Uterus (tissue), 4 donors: ENCODE data around the gene HLF. TPM values are rescaled to one million over a fixed set of nuclear protein-coding genes. Genes with fewer than 3 reads are reported as not detected.

Experiments used
- DNase-seq, 2 donors: peaks; one replicate each; pipeline ENCODE4 v3.0.0-alpha.2; 2019 to 2020
- H3K27ac ChIP-seq, 2 donors: fragments of 200-600 bp; sonication (generic); 1 replicate in 1 of 2; 2 replicates in 1 of 2; pipeline ENCODE4 v1.5.1; 2016 to 2018
- H3K27me3 ChIP-seq, 2 donors: fragments of 200-600 bp; sonication (generic); one replicate each; pipeline ENCODE4 v1.5.1; 2018 to 2019; ENCODE audit warnings: control low read depth in 1 of 2
- H3K36me3 ChIP-seq, 2 donors: fragments of 200-600 bp; sonication (generic); one replicate each; pipeline ENCODE4 v1.5.1; 2019; ENCODE audit warnings: control low read depth in 1 of 2
- H3K4me1 ChIP-seq, 2 donors: fragments of 200-600 bp; sonication (generic); one replicate each; pipeline ENCODE4 v1.5.1; 2018 to 2019; ENCODE audit warnings: control low read depth in 1 of 2
- H3K4me3 ChIP-seq, 2 donors: fragments of 200-600 bp; sonication (generic); 1 replicate in 1 of 2; 2 replicates in 1 of 2; pipeline ENCODE4 v1.5.1; 2018 to 2019; ENCODE audit warnings: mild to moderate bottlenecking in 1 of 2
- H3K9me3 ChIP-seq, 2 donors: fragments of 200-600 bp; sonication (generic); one replicate each; pipeline ENCODE4 v1.5.1; 2019; ENCODE audit warnings: control low read depth in 1 of 2
- CTCF ChIP-seq, 4 experiments: fragments of 200-600 bp in 2 of 4; fragments of 450-650 bp in 2 of 4; sonication (generic) in 2 of 4; IDR thresholded peaks; one replicate each; pipeline ENCODE4 v1.5.1; 2016 to 2019; ENCODE audit warnings: antibody characterized with exemption in 4 of 4, mild to moderate bottlenecking in 2 of 4, moderate library complexity in 1 of 4
- POLR2A ChIP-seq, 2 donors: fragments of 450-650 bp; IDR thresholded peaks; one replicate each; pipeline ENCODE4 v1.6.1; 2016; ENCODE audit warnings: antibody characterized with exemption in 2 of 2, mild to moderate bottlenecking in 1 of 2, moderate library complexity in 1 of 2
- intact Hi-C: fragments of 100-400 bp; cut with DNase I; formaldehyde crosslinking; loops from one replicate; pipeline ENCODE4 v1.15.1; 2023; ENCODE audit warnings: low total_unique reads
- total RNA-seq, 4 donors: library from RNA; depleted of rRNA in 3 of 4; stranded (reverse); fragments of >200 nt in 3 of 4; gene quantifications; one replicate each; pipeline versions ENCODE4 v1.1.0 to v1.2.4, GENCODE V29; 2014 to 2023
- donor health status: DM: yes; HTN: yes; CAD: no.

HLF gene
- total RNA-seq, 4 donors from 2014 or later: 12.0 to 81.2 (median 50.4) TPM

- TF ChIP-seq POLR2A (IDR thresholded peaks at IDR 0.05) (no peak), CTCF (IDR thresholded peaks at IDR 0.05) (no peak)
- Histone ChIP-seq H3K27ac (no peak overlapping the region), H3K9me3 (no peaks in the 10 kb centered on the region), H3K4me3 (no peak overlapping the region), H3K36me3 (no peaks in the 10 kb centered on the region), H3K4me1 (no peaks in the 10 kb centered on the region), H3K27me3 (no peaks in the 10 kb centered on the region)
- no peak for DNase-seq
- intact Hi-C loops: no loop called here
These were observed 41.2 kb upstream of the HLF start for GRCh38 chr17:55223524-55223923.

- no peaks in the 10 kb centered on the region for H3K27me3 ChIP-seq
- intact Hi-C loops: no loop called here
These were observed 40.0 kb upstream of the HLF start for GRCh38 chr17:55224746-55225145.

GRCh38 chr17:55225237-55225636 lies 39.5 kb upstream of the HLF start:
- H3K27ac ChIP-seq: no peak overlapping the region
- no peak overlapping the region for H3K4me3 ChIP-seq
- no peaks in the 10 kb centered on the region for H3K4me1 ChIP-seq
- H3K36me3 ChIP-seq: no peaks in the 10 kb centered on the region
- no peak for TF ChIP-seq POLR2A (IDR thresholded peaks at IDR 0.05)
- TF ChIP-seq CTCF (IDR thresholded peaks at IDR 0.05): no peak
- intact Hi-C loops: no loop called here
- H3K9me3 ChIP-seq: no peaks in the 10 kb centered on the region
- DNase-seq: no peak
- H3K27me3 ChIP-seq: no peaks in the 10 kb centered on the region

More at GRCh38 chr17:55224746-55225145, 40.0 kb upstream of the HLF start:
- TF ChIP-seq POLR2A (IDR thresholded peaks at IDR 0.05) (no peak), CTCF (IDR thresholded peaks at IDR 0.05) (no peak)
- DNase-seq: no peak
- Histone ChIP-seq H3K9me3 (no peaks in the 10 kb centered on the region), H3K4me3 (no peak overlapping the region), H3K4me1 (no peaks in the 10 kb centered on the region), H3K27ac (no peak overlapping the region), H3K36me3 (no peaks in the 10 kb centered on the region)

- no peak for DNase-seq
- TF ChIP-seq POLR2A (IDR thresholded peaks at IDR 0.05) (no peak), CTCF (IDR thresholded peaks at IDR 0.05) (no peak)
- no peaks in the 10 kb centered on the region for H3K27me3 ChIP-seq
- H3K36me3 ChIP-seq: no peaks in the 10 kb centered on the region
- H3K27ac ChIP-seq: no peak overlapping the region
- H3K4me1 ChIP-seq: no peaks in the 10 kb centered on the region
- intact Hi-C loops: no loop called here
- no peaks in the 10 kb centered on the region for H3K9me3 ChIP-seq
- no peak overlapping the region for H3K4me3 ChIP-seq
These were observed 36.0 kb upstream of the HLF start for GRCh38 chr17:55228683-55229192.

- TF ChIP-seq CTCF (IDR thresholded peaks at IDR 0.05): no peak
- TF ChIP-seq POLR2A (IDR thresholded peaks at IDR 0.05): no peak
- no peaks in the 10 kb centered on the region for H3K9me3 ChIP-seq
- H3K36me3 ChIP-seq: no peaks in the 10 kb centered on the region
- DNase-seq: no peak
- no peaks in the 10 kb centered on the region for H3K4me1 ChIP-seq
- no peaks in the 10 kb centered on the region for H3K27me3 ChIP-seq
- intact Hi-C loops: no loop called here
- H3K4me3 ChIP-seq: no peak overlapping the region
- H3K27ac ChIP-seq: no peak overlapping the region
These were observed 35.5 kb upstream of the HLF start for GRCh38 chr17:55229276-55229675.
